ENCODE results near the gene CPLX3. TPM values are rescaled to one million over a fixed set of nuclear protein-coding genes. Genes with fewer than 3 reads are reported as not detected.

CPLX3 gene
- total RNA-seq, 1 experiment from 2014 or later: not detected

- Histone ChIP-seq H3K4me3 (no peak overlapping the region), H3K9me3 (replicated peaks) (no peaks in the 10 kb centered on the region), H3K27me3 (no peaks in the 10 kb centered on the region), H3K4me1 (0 out of 2 replicates have a peak, but pooled peaks cover 4% of the 10 kb centered on the region), H3K36me3 (peaks cover 2% of the 10 kb centered on the region; the same call in 1 of the 2 replicates), H3K27ac (no peak overlapping the region)
- no peak for DNase-seq
These were observed 19.1 kb upstream of the CPLX3 start for GRCh38 chr15:74807282-74807681.

GRCh38 chr15:74808078-74808839 lies 18.2 kb upstream of the CPLX3 start:
- Histone ChIP-seq H3K27me3 (no peaks in the 10 kb centered on the region), H3K9me3 (replicated peaks) (no peaks in the 10 kb centered on the region), H3K27ac (no peak overlapping the region), H3K36me3 (no peaks in the 10 kb centered on the region), H3K4me3 (no peak overlapping the region), H3K4me1 (0 out of 2 replicates have a peak, but pooled peaks cover 4% of the 10 kb centered on the region)
- DNase-seq: no peak

DNA sequence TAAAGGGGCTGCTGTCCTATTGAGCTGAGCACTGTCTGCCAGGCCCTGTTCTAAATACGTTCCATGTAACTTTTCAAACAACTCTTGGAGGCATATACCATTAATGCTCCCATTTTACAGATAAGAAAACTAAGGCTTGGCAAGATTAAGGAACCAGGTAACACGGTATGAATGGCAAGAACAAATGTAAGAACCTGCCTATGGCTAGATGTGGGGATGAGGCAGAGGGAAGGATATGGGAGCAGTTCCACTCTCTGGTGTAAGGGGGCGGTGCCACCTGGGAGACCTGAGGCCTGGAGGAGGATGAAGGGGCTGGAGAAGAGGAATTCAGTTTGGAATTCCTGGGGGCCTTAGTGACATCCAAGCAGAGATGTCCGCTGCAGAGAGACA lies 17.6 kb upstream of the CPLX3 start:
- Histone ChIP-seq H3K27ac (no peak overlapping the region), H3K4me1 (0 out of 2 replicates have a peak, but pooled peaks cover 4% of the 10 kb centered on the region), H3K9me3 (replicated peaks) (no peaks in the 10 kb centered on the region), H3K27me3 (no peaks in the 10 kb centered on the region), H3K36me3 (no peaks in the 10 kb centered on the region), H3K4me3 (no peak overlapping the region)
- no peak for DNase-seq

DNA sequence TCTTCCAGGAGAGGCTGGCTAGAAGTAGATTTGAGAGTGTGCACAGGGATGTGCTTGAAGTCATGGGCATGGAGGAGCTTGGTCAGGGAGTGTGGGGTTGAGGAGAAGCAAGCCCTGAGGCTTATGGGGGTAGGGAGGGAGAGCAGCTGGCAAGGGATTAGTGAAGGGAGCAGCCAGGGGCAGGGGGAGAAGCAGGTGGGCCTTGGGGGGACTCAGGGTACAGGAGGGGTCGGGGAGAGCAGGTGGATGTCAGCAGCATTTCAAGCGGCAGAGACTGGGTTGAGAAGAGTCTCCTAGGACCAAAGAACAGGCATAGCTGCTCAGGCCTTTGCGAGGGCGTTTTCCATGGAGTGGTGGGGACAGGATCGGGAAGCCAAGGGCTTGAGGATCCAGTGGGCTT lies 17.2 kb upstream of the CPLX3 start:
- DNase-seq: peak in 1 of 2 experiments; percentile 36
- H3K27ac ChIP-seq: no peak overlapping the region
- H3K36me3 ChIP-seq: no peaks in the 10 kb centered on the region
- no peaks in the 10 kb centered on the region for H3K9me3 ChIP-seq (replicated peaks)
- H3K4me3 ChIP-seq: no peak overlapping the region
- H3K27me3 ChIP-seq: no peaks in the 10 kb centered on the region
- H3K4me1 ChIP-seq: 0 out of 2 replicates have a peak, but pooled peaks cover 4% of the 10 kb centered on the region

GRCh38 chr15:74809956-74810355 lies 16.5 kb upstream of the CPLX3 start:
- DNase-seq: no peak
- no peak overlapping the region for H3K4me3 ChIP-seq
- no peaks in the 10 kb centered on the region for H3K36me3 ChIP-seq
- H3K4me1 ChIP-seq: 0 out of 2 replicates have a peak, but pooled peaks cover 4% of the 10 kb centered on the region
- H3K27me3 ChIP-seq: no peaks in the 10 kb centered on the region
- no peaks in the 10 kb centered on the region for H3K9me3 ChIP-seq (replicated peaks)
- no peak overlapping the region for H3K27ac ChIP-seq

- no peak within 1 kb of the TSS for H3K4me3 ChIP-seq
- H3K36me3 ChIP-seq: no peaks in the 10 kb centered on the region
- H3K27ac ChIP-seq: no peak within 1 kb of the TSS
- H3K9me3 ChIP-seq (replicated peaks): no peaks in the 10 kb centered on the region
- 0 out of 2 replicates have a peak, but pooled peaks cover 2% of the 10 kb centered on the region for H3K27me3 ChIP-seq
- 0 out of 2 replicates have a peak, but pooled peaks cover 4% of the 10 kb centered on the region for H3K4me1 ChIP-seq
- no peak for DNase-seq
These were observed 13.9 kb upstream of the CPLX3 start, which contains the start of gene LMAN1L for GRCh38 chr15:74812533-74812932. LMAN1L (plus strand) TSS chr15:74812835; CDS start chr15:74812855, 20 bp downstream.

DNA sequence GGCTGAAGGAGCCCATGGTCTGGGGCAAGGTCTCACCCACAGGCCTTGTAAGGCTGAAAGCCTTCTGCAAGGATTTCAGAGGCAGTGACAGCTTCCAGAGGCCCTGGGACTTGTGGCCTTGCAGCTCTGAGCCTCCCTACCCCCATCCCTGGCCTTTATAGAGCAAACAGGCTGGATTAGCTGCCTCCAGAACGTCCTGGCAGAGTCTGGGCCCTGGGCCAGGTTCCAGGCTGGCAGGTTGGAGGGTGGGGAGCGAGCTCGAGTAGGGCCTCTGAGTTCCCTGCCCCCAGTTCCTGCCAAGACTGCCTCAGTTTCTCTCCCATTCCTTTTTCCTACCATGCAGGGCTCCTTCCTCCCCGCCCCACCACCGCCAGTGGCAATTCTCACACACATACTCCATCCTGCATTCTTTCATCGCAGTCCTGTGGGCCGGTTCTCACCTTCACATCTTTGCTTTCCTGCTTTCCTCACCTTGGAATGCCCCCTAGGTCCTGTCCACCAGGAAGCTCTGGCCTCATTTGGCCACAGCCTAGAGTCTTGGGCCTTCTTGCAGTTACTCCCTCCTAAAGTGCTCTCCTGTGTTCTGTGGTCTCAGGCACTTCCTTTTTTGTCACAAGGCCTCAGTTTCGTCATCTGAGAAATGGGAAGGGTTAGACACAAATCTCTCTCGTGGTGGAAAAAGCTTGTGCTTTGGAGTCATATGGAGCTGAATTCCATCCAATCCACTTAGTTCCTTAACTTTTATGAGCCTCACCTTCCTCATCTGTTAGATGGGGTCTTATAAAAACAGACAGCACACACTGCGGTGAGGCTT lies 11.1 kb upstream of the CPLX3 start:
- Histone ChIP-seq H3K4me3 (no peak overlapping the region), H3K27ac (no peak overlapping the region), H3K27me3 (peaks cover 5% of the 10 kb centered on the region; the same call in 1 of the 2 replicates), H3K4me1 (no peaks in the 10 kb centered on the region), H3K9me3 (replicated peaks) (no peaks in the 10 kb centered on the region), H3K36me3 (no peaks in the 10 kb centered on the region)
- DNase-seq: no peak

- Histone ChIP-seq H3K4me3 (no peak overlapping the region), H3K36me3 (no peaks in the 10 kb centered on the region), H3K27me3 (peaks cover 5% of the 10 kb centered on the region; the same call in 1 of the 2 replicates), H3K27ac (no peak overlapping the region), H3K9me3 (replicated peaks) (no peaks in the 10 kb centered on the region), H3K4me1 (no peaks in the 10 kb centered on the region)
- no peak for DNase-seq
These were observed 10.5 kb upstream of the CPLX3 start for GRCh38 chr15:74815961-74816360.

GRCh38 chr15:74816624-74817369 lies 9.6 kb upstream of the CPLX3 start:
- Histone ChIP-seq H3K36me3 (no peaks in the 10 kb centered on the region), H3K4me3 (no peak overlapping the region), H3K27ac (no peak overlapping the region), H3K4me1 (no peaks in the 10 kb centered on the region), H3K9me3 (replicated peaks) (no peaks in the 10 kb centered on the region), H3K27me3 (peaks cover 5% of the 10 kb centered on the region; the same call in 1 of the 2 replicates)
- no peak for DNase-seq

DNA sequence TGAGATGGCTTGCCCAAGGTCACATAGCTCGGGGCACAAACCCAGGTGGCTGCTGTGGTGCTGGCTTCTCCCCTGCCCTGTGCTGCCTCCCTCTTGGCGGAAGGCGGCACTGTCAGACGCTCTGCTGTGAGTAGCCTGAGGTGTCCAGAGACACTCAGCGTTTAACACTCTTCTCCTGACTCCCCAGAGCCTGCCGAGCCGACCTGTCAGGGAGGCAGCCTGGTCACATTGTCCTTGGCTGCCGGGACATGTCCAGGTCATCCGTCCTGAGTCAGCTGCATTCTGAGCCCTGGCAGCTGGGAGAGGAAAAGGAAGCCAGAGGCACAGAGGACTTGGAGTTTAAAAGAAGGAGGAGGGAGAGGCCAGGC lies 9.1 kb upstream of the CPLX3 start:
- Histone ChIP-seq H3K4me3 (no peak overlapping the region), H3K9me3 (replicated peaks) (no peaks in the 10 kb centered on the region), H3K36me3 (no peaks in the 10 kb centered on the region), H3K27ac (no peak overlapping the region), H3K27me3 (peaks cover 5% of the 10 kb centered on the region; the same call in 1 of the 2 replicates), H3K4me1 (no peaks in the 10 kb centered on the region)
- peak in 1 of 2 experiments; percentile 32 for DNase-seq

DNA sequence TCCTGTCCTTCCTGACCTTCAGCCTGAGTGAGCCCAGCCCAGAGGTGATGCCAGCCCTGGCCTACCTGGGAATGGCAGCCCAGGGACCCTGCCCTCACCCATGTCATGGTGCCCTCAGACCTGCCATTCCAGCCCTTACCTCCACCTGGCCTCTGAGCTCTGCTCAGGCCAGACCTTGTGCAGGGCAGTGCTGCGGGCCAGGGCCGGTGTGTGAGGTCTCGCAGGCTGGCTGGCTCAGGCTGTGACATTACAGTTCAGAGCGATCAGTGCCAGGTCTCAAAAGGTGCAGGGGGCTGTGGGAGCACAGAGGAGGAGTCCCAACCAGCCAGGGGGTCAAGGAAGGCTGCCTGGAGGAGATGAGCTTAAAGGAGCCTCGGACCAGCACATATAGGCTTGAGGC lies 6.4 kb upstream of the CPLX3 start:
- DNase-seq: no peak
- no peak overlapping the region for H3K27ac ChIP-seq
- H3K27me3 ChIP-seq: peaks cover 11% of the 10 kb centered on the region; the same call in 1 of the 2 replicates
- no peaks in the 10 kb centered on the region for H3K36me3 ChIP-seq
- H3K4me3 ChIP-seq: no peak overlapping the region
- no peaks in the 10 kb centered on the region for H3K4me1 ChIP-seq
- H3K9me3 ChIP-seq (replicated peaks): no peaks in the 10 kb centered on the region

DNA sequence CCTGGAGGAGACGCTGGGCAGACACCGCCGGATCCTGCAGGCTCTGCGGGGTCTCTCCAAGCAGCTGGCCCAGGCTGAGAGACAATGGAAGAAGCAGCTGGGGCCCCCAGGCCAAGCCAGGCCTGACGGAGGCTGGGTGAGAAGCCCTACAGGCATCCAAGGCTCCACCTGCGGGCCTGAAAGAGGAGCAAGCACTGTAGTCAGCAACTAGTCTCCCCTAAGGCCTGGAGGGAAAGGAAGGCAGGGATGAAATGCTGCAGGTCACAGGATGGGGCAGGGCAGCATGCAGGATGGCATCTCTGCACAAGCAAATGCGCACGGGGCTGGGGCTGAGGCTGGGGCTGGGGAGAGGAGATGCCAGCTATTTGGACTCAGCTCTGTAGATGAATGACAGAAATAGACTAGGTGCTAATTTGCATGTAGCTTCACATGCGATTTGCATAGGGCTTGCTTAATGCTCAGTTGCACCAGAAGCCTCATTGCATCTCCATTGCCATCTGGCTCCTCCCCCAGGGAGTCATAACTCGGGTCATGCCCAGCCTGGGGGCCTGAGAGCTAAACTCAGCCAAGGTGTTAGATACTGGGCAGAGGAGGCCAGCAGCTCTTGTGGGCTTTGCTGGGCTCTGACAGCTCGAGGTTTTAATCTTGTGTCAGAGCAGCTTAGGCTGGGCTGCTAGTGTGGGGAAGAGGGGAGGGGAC lies 5.2 kb upstream of the CPLX3 start:
- DNase-seq: peak; percentile 54 to 59
- Histone ChIP-seq H3K36me3 (no peaks in the 10 kb centered on the region), H3K9me3 (replicated peaks) (no peaks in the 10 kb centered on the region), H3K4me3 (no peak overlapping the region), H3K27ac (no peak overlapping the region), H3K4me1 (no peaks in the 10 kb centered on the region), H3K27me3 (peaks cover 11% of the 10 kb centered on the region; the same call in 1 of the 2 replicates)

DNA sequence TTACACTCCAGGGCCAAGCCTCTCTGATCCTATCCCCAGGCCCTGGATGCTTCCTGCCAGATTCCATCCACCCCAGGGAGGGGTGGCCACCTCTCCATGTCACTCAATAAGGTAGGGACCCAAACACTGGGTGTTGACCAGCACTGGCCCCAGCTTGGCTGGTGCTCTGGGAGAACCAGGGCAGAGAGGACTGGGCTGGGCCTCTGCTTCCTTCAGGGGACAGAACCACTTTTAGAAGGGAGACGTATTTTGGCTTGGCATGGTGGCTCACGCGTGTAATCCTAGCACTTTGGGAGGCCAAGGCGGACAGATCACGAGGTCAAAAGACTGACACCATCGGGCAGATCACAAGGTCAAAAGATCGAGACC lies 4.7 kb upstream of the CPLX3 start:
- DNase-seq: no peak
- Histone ChIP-seq H3K36me3 (no peaks in the 10 kb centered on the region), H3K27me3 (peaks cover 11% of the 10 kb centered on the region; the same call in 1 of the 2 replicates)

GRCh38 chr15:74822233-74822632 lies 4.2 kb upstream of the CPLX3 start:
- DNase-seq: no peak
- Histone ChIP-seq H3K27ac (no peak overlapping the region), H3K4me3 (no peak overlapping the region), H3K27me3 (peaks cover 16% of the 10 kb centered on the region; the same call in 1 of the 2 replicates), H3K9me3 (replicated peaks) (no peaks in the 10 kb centered on the region), H3K36me3 (no peaks in the 10 kb centered on the region), H3K4me1 (no peaks in the 10 kb centered on the region)

More for the DNA sequence above, 4.7 kb upstream of the CPLX3 start:
- H3K4me3 ChIP-seq: no peak overlapping the region
- H3K4me1 ChIP-seq: no peaks in the 10 kb centered on the region
- no peaks in the 10 kb centered on the region for H3K9me3 ChIP-seq (replicated peaks)
- H3K27ac ChIP-seq: no peak overlapping the region

Measured in SJCRH30 (cell line).